ENCODE measurements around the gene MLLT10. TPM values are rescaled to one million over a fixed set of nuclear protein-coding genes. Genes with fewer than 3 reads are reported as not detected.

MLLT10 gene
- total RNA-seq, 1 experiment from 2014 or later = 72.3 TPM

DNA sequence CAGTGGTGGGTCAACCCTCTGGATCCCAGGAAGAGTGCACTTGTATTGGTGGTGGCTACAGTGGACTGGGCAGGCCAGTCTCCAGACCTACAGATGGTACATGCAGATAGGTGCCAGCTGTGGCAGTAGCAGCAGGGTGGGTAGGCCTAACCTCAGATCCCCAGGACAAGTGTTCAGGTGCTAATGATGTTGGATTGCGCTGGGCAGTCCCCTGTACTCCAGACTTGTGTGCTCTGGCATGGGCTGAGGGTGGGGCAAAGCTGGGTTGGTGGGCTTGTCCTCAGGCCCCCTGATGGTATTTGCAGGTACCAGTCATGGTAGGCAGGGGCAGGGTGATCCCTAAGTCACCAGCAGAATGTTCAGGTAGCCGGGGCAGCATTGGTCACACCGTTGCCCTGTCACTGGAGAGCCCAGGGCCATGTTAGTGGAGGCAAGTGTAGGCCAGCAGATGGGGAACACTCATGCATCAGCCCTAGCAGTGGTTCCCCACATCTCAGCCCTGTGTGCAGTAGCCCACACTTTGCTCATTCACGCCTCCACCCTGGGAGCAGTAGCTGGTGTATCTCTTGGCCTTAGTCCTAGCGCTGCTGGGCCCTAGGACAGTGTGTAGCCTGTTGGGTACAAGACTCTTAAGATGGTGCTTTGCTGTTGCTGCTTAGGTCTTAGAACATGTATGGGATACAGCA lies 171.3 kb downstream of the MLLT10 start:
- H3K9me3 Mint-ChIP-seq = peaks cover 10 to 11% of the 10 kb centered on the region in 2 experiments
- Histone ChIP-seq H3K79me1 (ENCODE audit: insufficient read depth, low read depth, low read length, poor library complexity, severe bottlenecking) (peaks cover 3% of the 10 kb centered on the region), H3K4ac (ENCODE audit: low read depth, low read length) (no peak overlapping the region), H2AFZ (ENCODE audit: low read length) (no peak overlapping the region), H2BK5ac (ENCODE audit: insufficient read length, low read length) (no peak overlapping the region), H3T11ph (ENCODE audit: low read length) (no peak overlapping the region), H3K27ac (ENCODE audit: insufficient read length, low read depth, low read length) (no peak overlapping the region), H2BK20ac (ENCODE audit: low read depth, low read length, poor library complexity, severe bottlenecking) (no peak overlapping the region), H3K9ac (ENCODE audit: extremely low read depth, insufficient read length, low read length) (no peak overlapping the region), H3K27me3 (ENCODE audit: insufficient read depth, low read length) (no peaks in the 10 kb centered on the region), H2BK12ac (ENCODE audit: insufficient read length, low read depth, low read length) (no peak overlapping the region), H3K18ac (ENCODE audit: insufficient read length, low read depth, low read length) (no peak overlapping the region), H2BK15ac (ENCODE audit: low read depth, low read length) (no peak overlapping the region), H3K9me3 (ENCODE audit: control insufficient read depth, low read depth, low read length) (no peaks in the 10 kb centered on the region), H3K14ac (ENCODE audit: insufficient read depth, low read length) (no peak overlapping the region), H4K8ac (replicated peaks; ENCODE audit: insufficient read length, low read depth, low read length) (no peak overlapping the region), H3K23ac (ENCODE audit: insufficient read length, low read depth, low read length) (no peak overlapping the region), H3K79me2 (ENCODE audit: insufficient read depth, low read length) (no peaks in the 10 kb centered on the region; the same call in 1 of the 2 replicates), H2AK5ac (ENCODE audit: insufficient read length, low read length) (no peak overlapping the region), H3K23me2 (ENCODE audit: insufficient read length, low read depth, low read length, poor library complexity, severe bottlenecking) (no peaks in the 10 kb centered on the region), H3K4me2 (ENCODE audit: insufficient read depth, insufficient read length, low read length) (no peak overlapping the region), H4K91ac (ENCODE audit: insufficient read length, low read depth, low read length) (no peak overlapping the region), H2BK120ac (ENCODE audit: low read depth, low read length, poor library complexity, severe bottlenecking) (no peak overlapping the region), H3K56ac (ENCODE audit: insufficient read length, low read depth, low read length) (no peak overlapping the region), H4K20me1 (ENCODE audit: control insufficient read depth, insufficient read depth, insufficient read length) (no peaks in the 10 kb centered on the region), H3K4me1 (ENCODE audit: insufficient read depth, low read length) (no peaks in the 10 kb centered on the region), H4K5ac (ENCODE audit: insufficient read length, low read depth, low read length) (no peak overlapping the region)
- TF ChIP-seq, protein P1, sequence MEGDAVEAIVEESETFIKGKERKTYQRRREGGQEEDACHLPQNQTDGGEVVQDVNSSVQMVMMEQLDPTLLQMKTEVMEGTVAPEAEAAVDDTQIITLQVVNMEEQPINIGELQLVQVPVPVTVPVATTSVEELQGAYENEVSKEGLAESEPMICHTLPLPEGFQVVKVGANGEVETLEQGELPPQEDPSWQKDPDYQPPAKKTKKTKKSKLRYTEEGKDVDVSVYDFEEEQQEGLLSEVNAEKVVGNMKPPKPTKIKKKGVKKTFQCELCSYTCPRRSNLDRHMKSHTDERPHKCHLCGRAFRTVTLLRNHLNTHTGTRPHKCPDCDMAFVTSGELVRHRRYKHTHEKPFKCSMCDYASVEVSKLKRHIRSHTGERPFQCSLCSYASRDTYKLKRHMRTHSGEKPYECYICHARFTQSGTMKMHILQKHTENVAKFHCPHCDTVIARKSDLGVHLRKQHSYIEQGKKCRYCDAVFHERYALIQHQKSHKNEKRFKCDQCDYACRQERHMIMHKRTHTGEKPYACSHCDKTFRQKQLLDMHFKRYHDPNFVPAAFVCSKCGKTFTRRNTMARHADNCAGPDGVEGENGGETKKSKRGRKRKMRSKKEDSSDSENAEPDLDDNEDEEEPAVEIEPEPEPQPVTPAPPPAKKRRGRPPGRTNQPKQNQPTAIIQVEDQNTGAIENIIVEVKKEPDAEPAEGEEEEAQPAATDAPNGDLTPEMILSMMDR (conservative IDR thresholded peaks at IDR 0.05) = no peak
- H3K4me1 Mint-ChIP-seq = peaks cover 16 to 22% of the 10 kb centered on the region in 2 experiments
- DNase-seq = no peak
- no peak overlapping the region for H3K27ac Mint-ChIP-seq
- H3K36me3 Mint-ChIP-seq (ENCODE audit: insufficient read depth in 1 of 3, low read depth in 3 of 3) = peaks cover 17 to 39% (median 30%) of the 10 kb centered on the region in 3 experiments
- no peak overlapping the region for H3K4me3 Mint-ChIP-seq
- no CpG with 5 or more reads among the region's 5 CpGs for WGBS (ENCODE audit: extremely low coverage, insufficient read length, low lambda C conversion rate)
- H3K27me3 Mint-ChIP-seq (ENCODE audit: low read depth) = no peaks in the 10 kb centered on the region
